Adrenal gland (tissue), 5 donors: ENCODE data around the gene ELK4.

Experiments used
- POLR2A ChIP-seq, 2 donors: fragments of 450-650 bp; IDR thresholded peaks; one replicate each; pipeline ENCODE4 v1.6.1; 2017; ENCODE audit warnings: antibody characterized with exemption in 2 of 2, mild to moderate bottlenecking in 2 of 2, moderate library complexity in 1 of 2
- TF ChIP-seq, protein P1 (sequence below), 6 experiments: fragments of 450-650 bp in 4 of 6; fragments of 200-600 bp in 2 of 6; sonication (generic) in 1 of 6; IDR thresholded peaks; 1 replicate in 5 of 6; 2 replicates in 1 of 6; pipeline versions ENCODE4 v1.5.1 to v1.8.0; 2016 to 2021; ENCODE audit warnings: antibody characterized with exemption in 6 of 6, mild to moderate bottlenecking in 2 of 6, moderate library complexity in 1 of 6
- donor health status: DM: no; HTN: no; CAD: no.

- TF ChIP-seq, protein P1, sequence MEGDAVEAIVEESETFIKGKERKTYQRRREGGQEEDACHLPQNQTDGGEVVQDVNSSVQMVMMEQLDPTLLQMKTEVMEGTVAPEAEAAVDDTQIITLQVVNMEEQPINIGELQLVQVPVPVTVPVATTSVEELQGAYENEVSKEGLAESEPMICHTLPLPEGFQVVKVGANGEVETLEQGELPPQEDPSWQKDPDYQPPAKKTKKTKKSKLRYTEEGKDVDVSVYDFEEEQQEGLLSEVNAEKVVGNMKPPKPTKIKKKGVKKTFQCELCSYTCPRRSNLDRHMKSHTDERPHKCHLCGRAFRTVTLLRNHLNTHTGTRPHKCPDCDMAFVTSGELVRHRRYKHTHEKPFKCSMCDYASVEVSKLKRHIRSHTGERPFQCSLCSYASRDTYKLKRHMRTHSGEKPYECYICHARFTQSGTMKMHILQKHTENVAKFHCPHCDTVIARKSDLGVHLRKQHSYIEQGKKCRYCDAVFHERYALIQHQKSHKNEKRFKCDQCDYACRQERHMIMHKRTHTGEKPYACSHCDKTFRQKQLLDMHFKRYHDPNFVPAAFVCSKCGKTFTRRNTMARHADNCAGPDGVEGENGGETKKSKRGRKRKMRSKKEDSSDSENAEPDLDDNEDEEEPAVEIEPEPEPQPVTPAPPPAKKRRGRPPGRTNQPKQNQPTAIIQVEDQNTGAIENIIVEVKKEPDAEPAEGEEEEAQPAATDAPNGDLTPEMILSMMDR (IDR thresholded peaks at IDR 0.05): no peak
- TF ChIP-seq POLR2A (IDR thresholded peaks at IDR 0.05): no peak
Measured at GRCh38 chr1:205590457-205590768, 41.4 kb downstream of the ELK4 start.
